Naive B cell (primary cell): ENCODE measurements around the gene ERMARD. TPM values are rescaled to one million over a fixed set of nuclear protein-coding genes. Genes with fewer than 3 reads are reported as not detected.

Experiments
- polyA plus RNA-seq, 6 donors: library from polyadenylated mRNA; unstranded; fragments of 300-500 nt; fragmentation: Illumina TruSeq; gene quantifications; one replicate each; pipeline ENCODE4 v1.2.3, GENCODE V29; 2021; ENCODE audit warnings: low read depth in 6 of 6

ERMARD gene
- polyA plus RNA-seq, 6 donors from 2014 or later, result 8.2 to 19.4 (median 12.9) TPM

Other genes starting within 250 kb of the ERMARD start
- 10 to 100 TPM in 5 of 6 donors, 1 to 10 TPM in 1; 9.9 to 17.8 (median 15.2) TPM for gene WDR27, start 49.6 kb upstream of the ERMARD start, polyA plus RNA-seq
- 10 to 100 TPM in 2 of 6 donors, 1 to 10 TPM in 4; 8.2 to 12.1 (median 9.2) TPM for gene C6orf120, start 49.5 kb upstream of the ERMARD start, polyA plus RNA-seq
- gene PHF10, start 27.1 kb upstream of the ERMARD start, polyA plus RNA-seq, result 10 to 100 TPM; 12.9 to 22.9 (median 17.6) TPM
- gene DYNLT2, start 50 bp upstream of the ERMARD start, polyA plus RNA-seq, result under 1 TPM in 5 of 6 donors, not detected in 1; 0.56 to 0.98 (median 0.57) TPM